DOHH2 (cell line): ENCODE results near the gene RAVER1.

Experiments used
- H3F3A ChIP-seq: fragments of 200-600 bp; sonication (generic), shearing (Covaris generic); 2 replicates; pipeline ENCODE4 v1.6.0; 2016; ENCODE audit warnings: antibody characterized with exemption, mild to moderate bottlenecking; ENCODE audit not compliant: control insufficient read depth, insufficient read depth
- H3K27ac ChIP-seq: fragments of 200-600 bp; sonication (generic); 2 replicates; pipeline ENCODE4 v1.5.1; 2014; ENCODE audit warnings: low read depth, mild to moderate bottlenecking, low read length, moderate library complexity
- H3K27me3 ChIP-seq: fragments of 200-600 bp; sonication (generic); 2 replicates; pipeline ENCODE4 v1.6.1; 2014; ENCODE audit warnings: mild to moderate bottlenecking, low read length, mixed read lengths; ENCODE audit not compliant: control insufficient read depth
- H3K36me3 ChIP-seq: fragments of 200-600 bp; sonication (generic); 2 replicates; pipeline ENCODE4 v1.6.1; 2014; ENCODE audit warnings: mild to moderate bottlenecking, low read length, moderate library complexity, mixed read lengths; ENCODE audit not compliant: control insufficient read depth
- H3K4me1 ChIP-seq: fragments of 200-600 bp; sonication (generic); 2 replicates; pipeline ENCODE4 v1.6.1; 2014; ENCODE audit warnings: mild to moderate bottlenecking, low read length, mixed read lengths; ENCODE audit not compliant: control insufficient read depth
- H3K4me2 ChIP-seq: fragments of 200-600 bp; sonication (generic); 2 replicates; pipeline ENCODE4 v1.6.0; 2014; ENCODE audit warnings: mild to moderate bottlenecking, low read length, moderate library complexity
- H3K4me3 ChIP-seq: fragments of 200-600 bp; sonication (generic); 2 replicates; pipeline ENCODE4 v1.5.1; 2014; ENCODE audit warnings: mild to moderate bottlenecking, low read length, mixed read lengths
- H3K79me2 ChIP-seq: fragments of 200-600 bp; sonication (generic); 2 replicates; pipeline ENCODE4 v1.6.1; 2014; ENCODE audit warnings: mild to moderate bottlenecking, low read length, mixed read lengths; ENCODE audit not compliant: control insufficient read depth
- H3K9me2 ChIP-seq: fragments of 200-600 bp; sonication (generic); replicated peaks from 2 replicates; pipeline ENCODE4 v1.6.1; 2014; ENCODE audit warnings: mild to moderate bottlenecking, low read length, mixed read lengths; ENCODE audit not compliant: control insufficient read depth
- H3K9me3 ChIP-seq: fragments of 200-600 bp; sonication (generic); 2 replicates; pipeline ENCODE4 v1.6.1; 2014; ENCODE audit warnings: antibody characterized with exemption, low read length, mixed read lengths; ENCODE audit not compliant: control insufficient read depth, insufficient read depth
- H4K20me1 ChIP-seq: fragments of 200-600 bp; sonication (generic); 2 replicates; pipeline ENCODE4 v1.6.0; 2014; ENCODE audit warnings: low read depth, mild to moderate bottlenecking, antibody characterized with exemption, low read length, moderate library complexity; ENCODE audit not compliant: control insufficient read depth, insufficient read depth
- CTCF ChIP-seq: fragments of 200-600 bp; sonication (generic); IDR thresholded peaks from one replicate; pipeline ENCODE4 v1.5.1; 2014; ENCODE audit warnings: antibody characterized with exemption, mild to moderate bottlenecking, low read depth, low read length; ENCODE audit not compliant: poor library complexity, severe bottlenecking
- EZH2phosphoT487 ChIP-seq: fragments of 200-600 bp; sonication (generic); IDR thresholded peaks from 2 replicates; pipeline ENCODE4 v1.6.1; 2017; ENCODE audit warnings: borderline replicate concordance, mild to moderate bottlenecking, antibody characterized with exemption, low read length, moderate library complexity, mixed read lengths

The RAVER1 gene

GRCh38 chr19:10364644-10365043, 31.3 kb upstream of the RAVER1 start:
- Histone ChIP-seq H3K4me3 (no peak overlapping the region), H4K20me1 (no peaks in the 10 kb centered on the region), H3K9me3 (no peaks in the 10 kb centered on the region), H3K79me2 (no peaks in the 10 kb centered on the region), H3K4me1 (no peaks in the 10 kb centered on the region), H3K36me3 (peaks cover 70% of the 10 kb centered on the region), H3K27ac (no peak overlapping the region), H3K9me2 (no peaks in the 10 kb centered on the region), H3K4me2 (no peak overlapping the region), H3K27me3 (no peaks in the 10 kb centered on the region), H3F3A (no peaks in the 10 kb centered on the region)
- no peak for TF ChIP-seq EZH2phosphoT487
- no peak for TF ChIP-seq CTCF

GRCh38 chr19:10363789-10364281, 30.5 kb upstream of the RAVER1 start:
- no peak overlapping the region for H3K4me3 ChIP-seq
- H3K9me2 ChIP-seq: no peaks in the 10 kb centered on the region
- H3K4me2 ChIP-seq: no peak overlapping the region
- TF ChIP-seq EZH2phosphoT487 (no peak), CTCF (no peak)
- no peaks in the 10 kb centered on the region for H3F3A ChIP-seq
- no peak overlapping the region for H3K27ac ChIP-seq
- no peaks in the 10 kb centered on the region for H3K9me3 ChIP-seq
- H4K20me1 ChIP-seq: no peaks in the 10 kb centered on the region
- peaks cover 69% of the 10 kb centered on the region for H3K36me3 ChIP-seq
- H3K27me3 ChIP-seq: no peaks in the 10 kb centered on the region
- no peaks in the 10 kb centered on the region for H3K4me1 ChIP-seq
- H3K79me2 ChIP-seq: no peaks in the 10 kb centered on the region

DNA sequence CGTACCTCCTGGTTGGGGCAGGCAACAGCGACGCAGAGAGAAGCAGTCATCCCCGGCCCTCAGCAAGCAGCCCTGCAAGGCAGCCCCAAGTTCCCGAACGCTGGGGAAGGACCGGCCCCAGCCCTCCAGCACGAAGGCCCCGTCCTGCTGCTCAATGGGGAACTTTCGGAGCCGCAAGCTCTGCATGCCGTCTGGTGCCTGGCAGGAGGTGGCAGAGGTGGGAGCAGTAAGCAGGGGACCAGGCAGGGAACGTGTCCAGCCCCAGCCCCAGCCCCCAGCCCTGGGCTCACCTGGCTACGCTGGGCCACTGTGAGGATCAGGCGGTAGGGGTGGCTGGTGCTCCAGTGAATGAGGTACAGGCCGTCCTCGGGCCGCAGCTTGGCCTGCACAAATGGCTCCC, 28.9 kb upstream of the RAVER1 start:
- Histone ChIP-seq H3K4me2 (no peak overlapping the region), H4K20me1 (no peaks in the 10 kb centered on the region), H3K4me3 (no peak overlapping the region), H3K9me3 (no peaks in the 10 kb centered on the region), H3K27ac (no peak overlapping the region), H3K27me3 (no peaks in the 10 kb centered on the region), H3K79me2 (no peaks in the 10 kb centered on the region), H3K4me1 (no peaks in the 10 kb centered on the region), H3K36me3 (peaks cover 71% of the 10 kb centered on the region), H3F3A (no peaks in the 10 kb centered on the region), H3K9me2 (no peaks in the 10 kb centered on the region)
- TF ChIP-seq CTCF (no peak), EZH2phosphoT487 (no peak)

DNA sequence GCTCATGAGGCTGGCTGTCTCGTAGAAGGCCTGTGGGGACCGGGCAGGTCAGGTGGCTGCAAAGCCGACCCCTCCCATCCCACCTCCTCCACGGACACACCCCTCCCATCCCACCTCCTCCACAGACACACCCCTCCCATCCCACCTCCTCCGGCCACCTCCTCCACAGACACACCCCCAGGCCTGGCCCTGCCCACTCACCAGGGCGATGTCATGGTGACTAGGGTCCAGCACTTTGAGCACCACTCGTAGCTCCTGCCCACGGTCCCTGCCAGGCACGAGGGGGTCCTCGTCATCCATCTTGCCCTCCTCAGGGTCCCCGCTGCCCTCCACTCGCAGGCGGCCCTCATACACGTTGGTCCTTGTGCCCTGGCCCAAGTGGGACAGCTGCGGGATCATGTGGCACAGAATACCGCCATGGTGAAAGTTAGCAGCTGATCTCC, 28.3 kb upstream of the RAVER1 start:
- H4K20me1 ChIP-seq: no peaks in the 10 kb centered on the region
- TF ChIP-seq EZH2phosphoT487 (no peak), CTCF (no peak)
- no peaks in the 10 kb centered on the region for H3K27me3 ChIP-seq
- H3K79me2 ChIP-seq: no peaks in the 10 kb centered on the region
- H3K4me1 ChIP-seq: no peaks in the 10 kb centered on the region
- no peak overlapping the region for H3K4me2 ChIP-seq
- no peaks in the 10 kb centered on the region for H3K9me3 ChIP-seq
- no peaks in the 10 kb centered on the region for H3F3A ChIP-seq
- H3K27ac ChIP-seq: no peak overlapping the region
- peaks cover 70% of the 10 kb centered on the region for H3K36me3 ChIP-seq
- H3K4me3 ChIP-seq: no peak overlapping the region
- H3K9me2 ChIP-seq: no peaks in the 10 kb centered on the region
